OCI-LY7 (cell line): ENCODE results near the gene FBXW11. TPM values are rescaled to one million over a fixed set of nuclear protein-coding genes. Genes with fewer than 3 reads are reported as not detected.

Source experiments
- BruUV-seq: library from RNA; stranded (reverse); fragments of 400-500 nt; replicated peaks from 2 replicates; lab custom pipeline; 2021; lab: Mats Ljungman, UMichigan
- CTCF ChIA-PET: fragments of 300-600 bp; sonication (Branson Sonifier 250); formaldehyde crosslinking; loops from one replicate; lab custom pipeline; 2022; ENCODE audit warnings: antibody characterized with exemption; ENCODE audit not compliant: unreplicated experiment; lab: Charles Lee
- POLR2A ChIA-PET: fragments of 300-600 bp; sonication (Branson Sonifier 250); formaldehyde crosslinking; loops from one replicate; lab custom pipeline; 2022; ENCODE audit warnings: antibody characterized with exemption; lab: Charles Lee
- DNase-seq: peaks from one replicate; pipeline ENCODE4 v3.0.0-alpha.2; 2015; ENCODE audit warnings: low spot score
- H2AFZ ChIP-seq: fragments of 200-600 bp; sonication (generic), shearing (Covaris generic); 2 replicates; pipeline ENCODE4 v1.6.1; 2014; ENCODE audit warnings: mild to moderate bottlenecking, antibody characterized with exemption, low read length, moderate library complexity
- H3K27ac ChIP-seq: fragments of 200-600 bp; sonication (generic); 2 replicates; pipeline ENCODE4 v1.5.1; 2014; ENCODE audit warnings: mixed run types, low read depth, mild to moderate bottlenecking, moderate library complexity, low read length, inconsistent platforms; ENCODE audit not compliant: poor library complexity, severe bottlenecking
- H3K36me3 ChIP-seq: fragments of 200-600 bp; sonication (generic); 2 replicates; pipeline ENCODE4 v1.6.1; 2014; ENCODE audit warnings: mild to moderate bottlenecking, antibody characterized with exemption, low read length, moderate library complexity, mixed read lengths; ENCODE audit not compliant: insufficient read depth
- H3K4me1 ChIP-seq: fragments of 200-600 bp; sonication (generic); 2 replicates; pipeline ENCODE4 v1.5.1; 2014; ENCODE audit warnings: mild to moderate bottlenecking, low read length; ENCODE audit not compliant: insufficient read depth, poor library complexity, severe bottlenecking
- H3K4me2 ChIP-seq: fragments of 200-600 bp; sonication (generic); 2 replicates; pipeline ENCODE4 v1.6.1; 2014; ENCODE audit warnings: mild to moderate bottlenecking, low read length
- H3K4me3 ChIP-seq: fragments of 200-600 bp; sonication (generic); 2 replicates; pipeline ENCODE4 v1.5.1; 2014; ENCODE audit warnings: mild to moderate bottlenecking, low read depth, low read length; ENCODE audit not compliant: poor library complexity, severe bottlenecking
- H3K79me2 ChIP-seq: fragments of 200-600 bp; sonication (generic); 2 replicates; pipeline ENCODE4 v1.6.1; 2016; ENCODE audit warnings: low read depth, mild to moderate bottlenecking, low read length, moderate library complexity, mixed read lengths; ENCODE audit not compliant: insufficient read depth
- H3K9me2 ChIP-seq: fragments of 200-600 bp; sonication (generic); 2 replicates; pipeline ENCODE4 v1.6.1; 2016; ENCODE audit warnings: mild to moderate bottlenecking, low read length, mixed read lengths; ENCODE audit not compliant: insufficient read depth
- H3K9me3 ChIP-seq: fragments of 200-600 bp; sonication (generic); 2 replicates; pipeline ENCODE4 v1.6.1; 2014; ENCODE audit warnings: mild to moderate bottlenecking, mixed run types, low read length, mixed read lengths
- H4K20me1 ChIP-seq: fragments of 200-600 bp; sonication (generic); 2 replicates; pipeline ENCODE4 v1.6.1; 2014; ENCODE audit warnings: mild to moderate bottlenecking, antibody characterized with exemption, low read length, moderate library complexity, mixed read lengths; ENCODE audit not compliant: insufficient read depth
- CTCF ChIP-seq: fragments of 200-600 bp; sonication (generic); conservative IDR thresholded peaks from 2 replicates; pipeline ENCODE4 v1.5.1; 2014; ENCODE audit warnings: mild to moderate bottlenecking, antibody characterized with exemption, low read length, moderate library complexity, mixed read lengths
- EZH2phosphoT487 ChIP-seq: fragments of 200-600 bp; sonication (generic); IDR thresholded peaks from 2 replicates; pipeline ENCODE4 v1.6.1; 2018; ENCODE audit warnings: low read depth, borderline replicate concordance, mild to moderate bottlenecking, mixed run types, antibody characterized with exemption, low read length, moderate library complexity, mixed read lengths
- intact Hi-C: fragments of 100-400 bp; cut with micrococcal nuclease; formaldehyde crosslinking; loops from one replicate; pipeline ENCODE4 v1.10.0; 2022; ENCODE audit not compliant: unreplicated experiment
- total RNA-seq, 2 experiments: library from RNA; depleted of rRNA in 1 of 2; stranded (reverse); fragments of >200 nt in 1 of 2; shearing (Covaris generic) in 1 of 2; gene quantifications; 2 replicates each; pipeline ENCODE4 v1.2.3, GENCODE V29; 2014 to 2022

FBXW11 gene
- total RNA-seq, 2 experiments from 2014 or later, result 33.0 to 51.5 TPM

- no peak overlapping the region for H2AFZ ChIP-seq
- intact Hi-C loops, result loop anchor here (1.0 to 2.0 kb wide), 2 partner anchors 423 to 490 kb away; no protein-coding TSS in a partner anchor
- DNase-seq, result peak; percentile 68
Observed at GRCh38 chr5:171907725-171908343, 98.6 kb downstream of the FBXW11 start.

GRCh38 chr5:171906703-171907590 lies 99.5 kb downstream of the FBXW11 start:
- peaks cover 23% of the 10 kb centered on the region; the same call in 1 of the 2 replicates for H4K20me1 ChIP-seq
- TF ChIP-seq EZH2phosphoT487, result no peak
- TF ChIP-seq CTCF, result no peak
- DNase-seq, result no peak
- no TSS peak for BruUV-seq
- no peaks in the 10 kb centered on the region for H3K9me2 ChIP-seq
- H3K4me1 ChIP-seq, result peaks cover 5% of the 10 kb centered on the region
- no peaks in the 10 kb centered on the region for H3K79me2 ChIP-seq
- peaks cover 16% of the 10 kb centered on the region; the same call in 1 of the 2 replicates for H3K36me3 ChIP-seq
- intact Hi-C loops, result loop anchor here (1.0 to 2.0 kb wide), 2 partner anchors 422 to 489 kb away; no protein-coding TSS in a partner anchor
- ChIA-PET CTCF (no interaction called here), POLR2A (interaction anchor here (0.5 to 1.3 kb wide), 4 partner anchors 8 to 1222 kb away, joined by 3 to 5 read pairs (median 4); no protein-coding TSS in a partner anchor)
- H3K4me3 ChIP-seq, result no peak overlapping the region
- no peak overlapping the region for H3K4me2 ChIP-seq
- H3K27ac ChIP-seq, result no peak overlapping the region
- H3K9me3 ChIP-seq, result no peaks in the 10 kb centered on the region
- no peak overlapping the region for H2AFZ ChIP-seq

More at GRCh38 chr5:171907725-171908343, 98.6 kb downstream of the FBXW11 start:
- no peak overlapping the region for H3K27ac ChIP-seq
- BruUV-seq, result no TSS peak
- CTCF ChIA-PET, result interaction anchor here (1.2 kb wide), 1 partner anchor 99 kb away, joined by 7 read pairs; the partner anchor contains the start of gene FBXW11
- H3K4me2 ChIP-seq, result no peak overlapping the region
- peak; percentile 97 for TF ChIP-seq CTCF
- no peak for TF ChIP-seq EZH2phosphoT487
- H3K79me2 ChIP-seq, result no peaks in the 10 kb centered on the region
- H3K4me3 ChIP-seq, result no peak overlapping the region
- peaks cover 23% of the 10 kb centered on the region; the same call in 1 of the 2 replicates for H4K20me1 ChIP-seq
- H3K9me3 ChIP-seq, result no peaks in the 10 kb centered on the region
- POLR2A ChIA-PET, result interaction anchor here (0.8 to 1.3 kb wide), 2 partner anchors 9 to 28 kb away, joined by 3 read pairs; no protein-coding TSS in a partner anchor
- peaks cover 5% of the 10 kb centered on the region for H3K4me1 ChIP-seq
- no peaks in the 10 kb centered on the region for H3K9me2 ChIP-seq
- H3K36me3 ChIP-seq, result peaks cover 16% of the 10 kb centered on the region; the same call in 1 of the 2 replicates
